OCI-LY1 (cell line): ENCODE data around the gene EVI2B.

Experiments used
- H2AFZ ChIP-seq: fragments of 200-600 bp; sonication (generic), shearing (Covaris generic); 2 replicates; pipeline ENCODE4 v1.6.0; 2014; ENCODE audit warnings: antibody characterized with exemption, mild to moderate bottlenecking, low read length
- H3F3A ChIP-seq: fragments of 200-600 bp; sonication (generic), shearing (Covaris generic); 2 replicates; pipeline ENCODE4 v1.6.0; 2014; ENCODE audit warnings: mild to moderate bottlenecking, antibody characterized with exemption, low read length, moderate library complexity; ENCODE audit not compliant: insufficient read depth
- H3K27ac ChIP-seq: fragments of 200-600 bp; sonication (generic); 2 replicates; pipeline ENCODE4 v1.5.1; 2014; ENCODE audit warnings: low read length, mixed run types, mild to moderate bottlenecking, low read depth; ENCODE audit not compliant: poor library complexity, severe bottlenecking
- H3K27me3 ChIP-seq: fragments of 200-600 bp; sonication (generic); 2 replicates; pipeline ENCODE4 v1.6.0; 2014; ENCODE audit warnings: antibody characterized with exemption, mild to moderate bottlenecking, low read length, moderate library complexity; ENCODE audit not compliant: insufficient read depth
- H3K36me3 ChIP-seq: fragments of 200-600 bp; sonication (generic); 2 replicates; pipeline ENCODE4 v1.6.1; 2014; ENCODE audit warnings: mild to moderate bottlenecking, antibody characterized with exemption, low read length, moderate library complexity, mixed read lengths; ENCODE audit not compliant: insufficient read depth
- H3K4me1 ChIP-seq: fragments of 200-600 bp; sonication (generic); 2 replicates; pipeline ENCODE4 v1.5.1; 2014; ENCODE audit warnings: mild to moderate bottlenecking, low read length, moderate library complexity; ENCODE audit not compliant: insufficient read depth, severe bottlenecking
- H3K4me2 ChIP-seq: fragments of 200-600 bp; sonication (generic), shearing (Covaris generic); 2 replicates; pipeline ENCODE4 v1.6.1; 2014; ENCODE audit warnings: low read length
- H3K4me3 ChIP-seq: fragments of 200-600 bp; sonication (generic); 2 replicates; pipeline ENCODE4 v1.5.1; 2014; ENCODE audit warnings: low read length, low read depth, mild to moderate bottlenecking, mixed read lengths; ENCODE audit not compliant: poor library complexity, severe bottlenecking
- H3K79me2 ChIP-seq: fragments of 200-600 bp; shearing (Covaris generic); 2 replicates; pipeline ENCODE4 v1.6.1; 2016; ENCODE audit warnings: mixed run types, low read length, mixed read lengths; ENCODE audit not compliant: insufficient read depth
- H3K9ac ChIP-seq: fragments of 200-600 bp; sonication (generic), shearing (Covaris generic); 2 replicates; pipeline ENCODE4 v1.6.1; 2014; ENCODE audit warnings: mild to moderate bottlenecking, low read length, mixed read lengths
- H3K9me2 ChIP-seq: fragments of 200-600 bp; sonication (generic), shearing (Covaris generic); 2 replicates; pipeline ENCODE4 v1.6.1; 2014; ENCODE audit warnings: low read depth, mild to moderate bottlenecking, low read length, mixed read lengths
- H3K9me3 ChIP-seq: fragments of 200-600 bp; shearing (Covaris generic); 2 replicates; pipeline ENCODE4 v1.6.1; 2014; ENCODE audit warnings: low read length, mixed read lengths
- H4K20me1 ChIP-seq: fragments of 200-600 bp; sonication (generic), shearing (Covaris generic); 2 replicates; pipeline ENCODE4 v1.6.0; 2016; ENCODE audit warnings: mild to moderate bottlenecking, low read length; ENCODE audit not compliant: insufficient read depth
- EZH2 ChIP-seq: fragments of 200-600 bp; sonication (generic), shearing (Covaris generic); IDR thresholded peaks from 2 replicates; pipeline ENCODE4 v1.8.0; 2017; ENCODE audit warnings: borderline replicate concordance, mixed run types, mild to moderate bottlenecking, antibody characterized with exemption, low read length, moderate library complexity, mixed read lengths
- TF ChIP-seq, protein P1 (sequence below): fragments of 200-600 bp; sonication (generic), shearing (Covaris generic); IDR thresholded peaks from 2 replicates; pipeline ENCODE4 v1.5.1; 2017; ENCODE audit warnings: mild to moderate bottlenecking, antibody characterized with exemption, low read length, moderate library complexity, mixed read lengths

EVI2B gene, protein sequence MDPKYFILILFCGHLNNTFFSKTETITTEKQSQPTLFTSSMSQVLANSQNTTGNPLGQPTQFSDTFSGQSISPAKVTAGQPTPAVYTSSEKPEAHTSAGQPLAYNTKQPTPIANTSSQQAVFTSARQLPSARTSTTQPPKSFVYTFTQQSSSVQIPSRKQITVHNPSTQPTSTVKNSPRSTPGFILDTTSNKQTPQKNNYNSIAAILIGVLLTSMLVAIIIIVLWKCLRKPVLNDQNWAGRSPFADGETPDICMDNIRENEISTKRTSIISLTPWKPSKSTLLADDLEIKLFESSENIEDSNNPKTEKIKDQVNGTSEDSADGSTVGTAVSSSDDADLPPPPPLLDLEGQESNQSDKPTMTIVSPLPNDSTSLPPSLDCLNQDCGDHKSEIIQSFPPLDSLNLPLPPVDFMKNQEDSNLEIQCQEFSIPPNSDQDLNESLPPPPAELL

DNA sequence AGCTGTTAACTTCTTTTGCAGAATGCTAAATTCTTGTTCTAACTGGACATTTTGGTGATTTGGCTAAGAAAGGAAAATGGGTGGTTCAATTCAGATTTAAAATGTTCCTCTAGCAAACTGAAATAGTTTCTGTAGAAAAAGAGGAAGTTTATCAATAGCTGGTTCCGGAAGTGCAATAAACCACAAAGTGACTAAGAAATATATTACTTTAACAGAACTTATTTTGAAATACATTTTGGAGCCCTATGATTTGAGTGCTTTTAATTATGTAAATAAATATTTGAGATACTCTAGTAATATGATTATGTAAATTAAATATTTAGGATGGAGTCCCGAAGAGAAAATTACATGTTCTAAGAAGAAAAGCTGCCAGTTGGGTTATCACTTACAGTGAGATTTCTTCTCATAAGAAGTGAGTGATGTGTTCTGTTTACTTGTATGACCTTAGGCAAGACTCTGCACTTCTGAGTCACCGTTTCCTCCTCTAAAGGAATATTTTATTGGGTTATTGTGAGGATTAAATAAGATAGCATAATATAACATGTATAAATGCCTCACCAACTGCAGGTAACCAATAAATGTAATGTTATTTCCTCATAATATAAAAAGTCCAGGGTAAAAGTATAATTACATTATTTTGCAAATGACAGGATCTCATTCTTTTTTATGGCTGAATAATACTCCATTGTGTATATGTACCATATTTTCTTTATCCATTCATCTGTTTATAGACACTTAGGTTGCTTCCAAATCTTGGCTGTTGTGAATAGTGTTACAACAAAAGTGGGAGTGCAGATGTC, at the start of gene EVI2B:
EVI2B (minus strand) TSS at position 73 of the 800 bp plus-strand sequence. CDS start 8,445 bp downstream, outside the sequence.
- H3K27me3 ChIP-seq, result no peaks in the 10 kb centered on the region
- H2AFZ ChIP-seq, result no peak within 1 kb of the TSS
- H3F3A ChIP-seq, result peaks cover 11% of the 10 kb centered on the region
- H4K20me1 ChIP-seq, result no peaks in the 10 kb centered on the region
- H3K9ac ChIP-seq, result peak within 1 kb of the TSS; percentile 82
- peaks cover 89% of the 10 kb centered on the region for H3K4me1 ChIP-seq
- H3K79me2 ChIP-seq, result peaks cover 48% of the 10 kb centered on the region
- H3K4me3 ChIP-seq, result peak within 1 kb of the TSS; percentile 58
- no peaks in the 10 kb centered on the region for H3K9me3 ChIP-seq
- peak within 1 kb of the TSS; percentile 91 for H3K4me2 ChIP-seq
- TF ChIP-seq, protein P1, sequence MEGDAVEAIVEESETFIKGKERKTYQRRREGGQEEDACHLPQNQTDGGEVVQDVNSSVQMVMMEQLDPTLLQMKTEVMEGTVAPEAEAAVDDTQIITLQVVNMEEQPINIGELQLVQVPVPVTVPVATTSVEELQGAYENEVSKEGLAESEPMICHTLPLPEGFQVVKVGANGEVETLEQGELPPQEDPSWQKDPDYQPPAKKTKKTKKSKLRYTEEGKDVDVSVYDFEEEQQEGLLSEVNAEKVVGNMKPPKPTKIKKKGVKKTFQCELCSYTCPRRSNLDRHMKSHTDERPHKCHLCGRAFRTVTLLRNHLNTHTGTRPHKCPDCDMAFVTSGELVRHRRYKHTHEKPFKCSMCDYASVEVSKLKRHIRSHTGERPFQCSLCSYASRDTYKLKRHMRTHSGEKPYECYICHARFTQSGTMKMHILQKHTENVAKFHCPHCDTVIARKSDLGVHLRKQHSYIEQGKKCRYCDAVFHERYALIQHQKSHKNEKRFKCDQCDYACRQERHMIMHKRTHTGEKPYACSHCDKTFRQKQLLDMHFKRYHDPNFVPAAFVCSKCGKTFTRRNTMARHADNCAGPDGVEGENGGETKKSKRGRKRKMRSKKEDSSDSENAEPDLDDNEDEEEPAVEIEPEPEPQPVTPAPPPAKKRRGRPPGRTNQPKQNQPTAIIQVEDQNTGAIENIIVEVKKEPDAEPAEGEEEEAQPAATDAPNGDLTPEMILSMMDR, result no peak
- no peak for TF ChIP-seq EZH2
- H3K9me2 ChIP-seq, result no peaks in the 10 kb centered on the region
- peak within 1 kb of the TSS; percentile 98 for H3K27ac ChIP-seq
- H3K36me3 ChIP-seq, result peaks cover 23% of the 10 kb centered on the region

DNA sequence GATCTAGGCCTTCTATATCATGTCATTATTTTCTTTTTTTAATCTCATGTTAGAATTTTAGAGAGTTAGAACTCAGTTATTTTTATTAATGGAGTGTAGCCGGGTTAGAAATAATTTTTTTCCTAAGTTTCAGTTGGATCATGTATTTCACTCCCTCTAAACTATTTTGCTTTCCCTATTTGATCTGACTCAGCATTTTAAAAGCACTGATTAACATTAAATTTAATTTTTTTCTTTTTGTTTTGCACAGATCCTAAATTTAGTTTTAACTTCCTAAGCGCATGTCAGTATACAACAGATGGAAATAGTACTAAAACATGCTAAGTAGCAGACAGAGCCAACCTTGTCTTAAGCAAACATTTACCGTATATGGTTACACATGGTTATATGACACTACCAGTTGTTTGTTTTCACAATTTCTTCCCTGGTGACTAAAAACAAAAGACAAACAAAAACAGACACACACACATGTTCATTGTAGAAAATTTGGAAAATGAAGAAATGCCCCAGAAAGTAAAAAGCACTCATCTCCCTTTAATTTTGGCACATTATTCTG, 44.1 kb upstream of the EVI2B start:
- H3K27me3 ChIP-seq, result no peaks in the 10 kb centered on the region
- H3K36me3 ChIP-seq, result peaks cover 28% of the 10 kb centered on the region
- H3K4me1 ChIP-seq, result no peaks in the 10 kb centered on the region
- no peaks in the 10 kb centered on the region for H4K20me1 ChIP-seq
- H3K9ac ChIP-seq, result no peak overlapping the region
- H2AFZ ChIP-seq, result no peak overlapping the region
- H3K27ac ChIP-seq, result no peak overlapping the region
- H3F3A ChIP-seq, result no peaks in the 10 kb centered on the region
- TF ChIP-seq, protein P1, result no peak
- no peak for TF ChIP-seq EZH2
- H3K4me2 ChIP-seq, result no peak overlapping the region
- H3K9me3 ChIP-seq, result no peaks in the 10 kb centered on the region
- H3K9me2 ChIP-seq, result no peaks in the 10 kb centered on the region
- H3K79me2 ChIP-seq, result no peaks in the 10 kb centered on the region
- no peak overlapping the region for H3K4me3 ChIP-seq

DNA sequence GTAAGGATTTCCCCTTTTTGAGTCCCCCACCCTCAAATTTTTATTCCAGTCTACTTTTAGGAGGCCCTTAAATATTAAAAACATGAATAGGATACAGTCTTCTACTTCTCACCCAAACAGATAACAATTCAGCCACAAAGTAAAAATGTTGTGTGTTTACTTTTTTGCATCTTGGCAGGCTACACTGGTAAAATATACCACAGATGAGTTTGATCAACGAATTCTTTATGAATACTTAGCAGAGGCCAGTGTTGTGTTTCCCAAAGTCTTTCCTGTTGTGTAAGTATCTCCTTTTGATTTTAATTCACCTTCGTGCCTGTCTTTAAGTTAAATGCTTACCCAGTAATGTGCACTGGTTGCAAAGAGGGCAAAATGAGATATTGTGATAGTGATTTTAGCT, 43.2 kb upstream of the EVI2B start:
- H3K9me3 ChIP-seq, result no peaks in the 10 kb centered on the region
- TF ChIP-seq EZH2, result no peak
- TF ChIP-seq, protein P1, result no peak
- H4K20me1 ChIP-seq, result no peaks in the 10 kb centered on the region
- peaks cover 34% of the 10 kb centered on the region for H3K36me3 ChIP-seq
- no peak overlapping the region for H3K4me2 ChIP-seq
- no peaks in the 10 kb centered on the region for H3K27me3 ChIP-seq
- H3K9ac ChIP-seq, result no peak overlapping the region
- no peaks in the 10 kb centered on the region for H3K4me1 ChIP-seq
- H2AFZ ChIP-seq, result no peak overlapping the region
- no peak overlapping the region for H3K4me3 ChIP-seq
- no peak overlapping the region for H3K27ac ChIP-seq
- no peaks in the 10 kb centered on the region for H3K9me2 ChIP-seq
- H3K79me2 ChIP-seq, result no peaks in the 10 kb centered on the region
- no peaks in the 10 kb centered on the region for H3F3A ChIP-seq
